Loucy (cell line): Measurements from ENCODE around the gene TMIGD1.

Source experiments
- CTCF ChIP-seq: fragments of 200-600 bp; sonication (generic); conservative IDR thresholded peaks from 2 replicates; pipeline ENCODE4 v1.5.1; 2014; ENCODE audit warnings: mild to moderate bottlenecking, antibody characterized with exemption, low read length
- EZH2phosphoT487 ChIP-seq: fragments of 200-600 bp; IDR thresholded peaks from 2 replicates; pipeline ENCODE4 v1.6.1; 2018; ENCODE audit warnings: antibody characterized with exemption, mild to moderate bottlenecking, moderate library complexity, borderline replicate concordance

DNA sequence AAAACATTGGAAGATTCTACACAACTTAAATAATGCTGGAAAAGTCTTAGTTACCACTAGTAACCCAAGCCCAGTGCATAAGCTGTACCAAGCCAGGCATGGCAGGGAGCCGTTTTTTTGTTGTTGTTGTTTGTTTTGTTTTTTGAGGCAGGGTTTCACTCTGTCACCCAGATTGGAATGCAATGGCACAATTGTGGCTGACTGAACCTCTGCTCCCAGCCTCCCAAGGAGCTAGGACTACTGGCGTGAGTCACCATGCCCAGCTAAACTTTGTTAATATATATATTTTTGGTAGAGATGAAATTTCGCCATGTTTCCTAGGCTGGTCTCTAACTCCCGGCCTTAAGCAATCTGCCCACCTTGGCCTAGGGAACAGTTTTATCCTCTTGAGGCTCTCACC is 564 bp upstream of the TMIGD1 start:
- TF ChIP-seq CTCF (no peak), EZH2phosphoT487 (no peak)
